Heart left ventricle (tissue), 16 donors: ENCODE data around the gene ESRP2. TPM values are rescaled to one million over a fixed set of nuclear protein-coding genes. Genes with fewer than 3 reads are reported as not detected.
A peak's percentile ranks its signal among the peaks of the same experiment; 100 is the strongest.

ENCODE experiments used
- ATAC-seq, 4 donors: fragments of 200-7000 bp; cut with Tn5 transposase; one replicate each; pipeline ENCODE4 v1.9.1; 2020 to 2022; ENCODE audit warnings: moderate library complexity in 4 of 4, mild to moderate bottlenecking in 3 of 4, moderate number of reproducible peaks in 1 of 4
- DNase-seq, 5 donors: peaks; one replicate each; pipeline ENCODE4 v3.0.0-alpha.2; 2020
- H3K27ac ChIP-seq, 12 donors: fragments of 200-600 bp; sonication (generic) in 4 of 12; one replicate each; pipeline versions ENCODE4 v1.5.0 to v1.8.0; 2016 to 2022; ENCODE audit warnings: mild to moderate bottlenecking in 2 of 12
- H3K27me3 ChIP-seq, 9 donors: fragments of 200-600 bp; sonication (generic) in 2 of 9; one replicate each; pipeline versions ENCODE4 v1.5.1 to v1.8.0; 2016 to 2022; ENCODE audit warnings: mild to moderate bottlenecking in 3 of 9
- H3K36me3 ChIP-seq, 9 donors: fragments of 200-600 bp; sonication (generic) in 2 of 9; one replicate each; pipeline versions ENCODE4 v1.5.0 to v1.8.0; 2018 to 2022; ENCODE audit warnings: mild to moderate bottlenecking in 2 of 9
- H3K4me1 ChIP-seq, 12 donors: fragments of 200-600 bp; sonication (generic) in 4 of 12; one replicate each; pipeline versions ENCODE4 v1.5.0 to v1.8.0; 2016 to 2022; ENCODE audit warnings: mild to moderate bottlenecking in 3 of 12
- H3K4me3 ChIP-seq, 12 donors: fragments of 200-600 bp; sonication (generic) in 4 of 12; one replicate each; pipeline versions ENCODE4 v1.5.0 to v1.8.0; 2017 to 2022; ENCODE audit warnings: mild to moderate bottlenecking in 9 of 12, moderate library complexity in 4 of 12
- H3K9me3 ChIP-seq, 12 donors: fragments of 200-600 bp; sonication (generic) in 4 of 12; one replicate each; pipeline versions ENCODE4 v1.5.0 to v1.8.0; 2016 to 2022; ENCODE audit warnings: mild to moderate bottlenecking in 1 of 12
- POLR2A ChIP-seq, 2 donors: fragments of 450-650 bp; IDR thresholded peaks; one replicate each; pipeline ENCODE4 v1.6.1; 2017; ENCODE audit warnings: antibody characterized with exemption in 2 of 2, mild to moderate bottlenecking in 2 of 2, moderate library complexity in 2 of 2
- WGBS, 4 donors: extraction: QIAGEN DNeasy Blood & Tissue Kit in 2 of 4; methylation state at CpG; one replicate each; pipeline versions ENCODE4 v1.1.5 to v1.1.7; 2013 to 2018; 5-methylcytosine and 5-hydroxymethylcytosine counted together
- intact Hi-C, 10 donors: fragments of 100-400 bp; cut with DNase I; formaldehyde crosslinking; loops; one replicate each; pipeline versions ENCODE4 v1.11.1 to v1.14.2; 2022
- polyA plus RNA-seq, 2 donors: library from polyadenylated mRNA; stranded (reverse); fragments of 200-250 nt; gene quantifications; one replicate each; pipeline ENCODE4 v1.2.3, GENCODE V29; 2013
- total RNA-seq, 9 donors: library from RNA; depleted of rRNA in 2 of 9; stranded (reverse); fragments of >200 nt in 2 of 9; fragmentation: NEBNext Ultra II Directional in 3 of 9; extraction: Animal tissue kit (Norgen Biotek cat#: 25700) in 3 of 9; gene quantifications; one replicate each; pipeline versions ENCODE4 v1.1.0 to v1.2.4, GENCODE V29; 2016 to 2023
- TF ChIP-seq, protein P1 (sequence below), 12 donors: fragments of 200-600 bp; sonication (generic) in 4 of 12; IDR thresholded peaks; one replicate each; pipeline versions ENCODE4 v1.5.0 to v1.8.0; 2018 to 2022; ENCODE audit warnings: antibody characterized with exemption in 12 of 12, mild to moderate bottlenecking in 5 of 12
- donor health status: ischemic (EF 13 %, LVEDD 7.1; RV severe dilation, severe dysfunction).
- donor health status: healthy with polysubstance abuse.
- donor health status: DM: no; HTN: yes; CAD: no.
- donor health status: DM: no; HTN: no; CAD: no.
- donor health status: ischemic (EF 25% LVEDD 6.9; RV normal size, moderate dysfunction).
- donor health status: ischemic (EF 25% LVEDD 5.7; RV mildly dilated, moderate dysfunction).
- donor health status: healthy.
- donor health status: DM: yes; HTN: yes; CAD: no.
- donor health status: ischemic (EF 35%, LVEDD 5.7; RV mildly dilated, moderate dysfunction).
- donor health status: nonischemic (EF 11% LVEDD 7.7; RV severe dilation, severe dysfunction).
- donor health status: DM: yes; HTN: yes; CAD: no.
- donor health status: PGD.
- donor health status: ischemic (EF 29% LVEDD 5.4; RV normal size, mild dysfunction).
- donor health status: nonischemic (EF 23%, LVEDD 6.1; RV moderate dilation, normal function).

The ESRP2 gene
- total and polyA plus RNA-seq, 11 donors: 0.15 to 1.9 (median 0.45) TPM; not detected in 1

DNA sequence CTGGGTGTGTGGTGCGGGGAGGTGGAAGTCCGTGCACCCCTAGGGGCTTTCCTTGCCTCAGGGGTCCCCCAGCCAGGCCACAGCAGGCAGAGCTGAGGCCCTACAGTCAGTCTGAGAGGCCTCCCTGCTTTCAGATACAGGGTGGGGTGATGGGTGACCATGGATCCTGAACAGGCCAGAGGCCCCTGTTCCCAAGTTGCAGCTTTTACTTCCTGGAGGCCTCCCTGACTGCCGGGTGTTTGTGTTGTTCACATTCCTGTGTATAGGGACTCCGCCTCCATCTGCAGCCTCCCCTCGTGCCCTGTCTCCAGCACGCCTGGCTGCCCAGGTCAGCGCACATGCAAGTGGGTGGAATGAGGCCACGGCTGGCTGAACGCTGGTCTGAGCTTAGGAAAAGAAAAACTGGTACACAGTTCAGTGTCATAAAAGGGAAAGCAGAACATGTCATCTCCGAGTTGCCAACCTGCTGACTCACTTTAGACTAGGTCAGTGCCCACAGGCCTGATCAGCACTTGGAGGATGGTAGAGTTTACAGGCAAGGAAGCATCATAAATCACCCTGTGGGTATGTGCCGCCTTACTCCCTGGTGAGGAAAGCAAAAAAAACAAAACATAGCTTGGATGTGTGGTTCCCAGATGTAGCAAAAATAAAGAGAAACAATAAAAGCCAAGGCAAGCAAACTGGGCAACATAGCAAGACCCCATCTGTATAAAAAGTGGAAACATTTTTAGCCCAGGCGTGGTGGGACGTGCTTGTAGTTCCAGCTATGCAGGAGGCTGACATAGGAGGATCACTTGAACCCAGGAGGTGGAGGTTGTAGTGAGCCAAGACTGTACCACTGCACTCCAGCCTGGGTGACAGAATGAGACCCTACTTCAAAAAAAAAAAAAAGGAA lies 22.2 kb upstream of the ESRP2 start:
- H3K27me3 ChIP-seq: no peaks in the 10 kb centered on the region
- intact Hi-C loops: no loop called here
- 63 to 69% (median 66%) methylated on average over 13 of the region's 13 CpGs for WGBS, 4 donors

GRCh38 chr16:68257251-68257905 lies 21.5 kb upstream of the ESRP2 start:
- no peak overlapping the region for H3K4me3 ChIP-seq
- H3K27me3 ChIP-seq: no peaks in the 10 kb centered on the region
- WGBS, 4 donors: 65 to 84% (median 78%) methylated on average over 5 to 6 of the region's 6 CpGs
- ATAC-seq: peak in 1 of 4 donors; percentile 3
- TF ChIP-seq, protein P1, sequence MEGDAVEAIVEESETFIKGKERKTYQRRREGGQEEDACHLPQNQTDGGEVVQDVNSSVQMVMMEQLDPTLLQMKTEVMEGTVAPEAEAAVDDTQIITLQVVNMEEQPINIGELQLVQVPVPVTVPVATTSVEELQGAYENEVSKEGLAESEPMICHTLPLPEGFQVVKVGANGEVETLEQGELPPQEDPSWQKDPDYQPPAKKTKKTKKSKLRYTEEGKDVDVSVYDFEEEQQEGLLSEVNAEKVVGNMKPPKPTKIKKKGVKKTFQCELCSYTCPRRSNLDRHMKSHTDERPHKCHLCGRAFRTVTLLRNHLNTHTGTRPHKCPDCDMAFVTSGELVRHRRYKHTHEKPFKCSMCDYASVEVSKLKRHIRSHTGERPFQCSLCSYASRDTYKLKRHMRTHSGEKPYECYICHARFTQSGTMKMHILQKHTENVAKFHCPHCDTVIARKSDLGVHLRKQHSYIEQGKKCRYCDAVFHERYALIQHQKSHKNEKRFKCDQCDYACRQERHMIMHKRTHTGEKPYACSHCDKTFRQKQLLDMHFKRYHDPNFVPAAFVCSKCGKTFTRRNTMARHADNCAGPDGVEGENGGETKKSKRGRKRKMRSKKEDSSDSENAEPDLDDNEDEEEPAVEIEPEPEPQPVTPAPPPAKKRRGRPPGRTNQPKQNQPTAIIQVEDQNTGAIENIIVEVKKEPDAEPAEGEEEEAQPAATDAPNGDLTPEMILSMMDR (IDR thresholded peaks at IDR 0.05): no peak
- TF ChIP-seq POLR2A (IDR thresholded peaks at IDR 0.05): no peak
- peak overlapping the region in 11 of 12 donors; percentile 63 to 90 (median 70) for H3K27ac ChIP-seq
- no peaks in the 10 kb centered on the region for H3K9me3 ChIP-seq
- H3K4me1 ChIP-seq: peaks cover 4 to 83% (median 34%) of the 10 kb centered on the region in 12 donors
- no peak for DNase-seq
- H3K36me3 ChIP-seq: peaks cover 0 to 89% (median 77%) of the 10 kb centered on the region in 9 donors
- intact Hi-C loops: no loop called here

More for the DNA sequence above, 22.2 kb upstream of the ESRP2 start:
- Histone ChIP-seq H3K9me3 (no peaks in the 10 kb centered on the region), H3K4me3 (no peak overlapping the region), H3K27ac (peak overlapping the region; percentile 9 to 90 (median 70)), H3K36me3 (peaks cover 0 to 81% (median 71%) of the 10 kb centered on the region in 9 donors), H3K4me1 (peaks cover 0 to 75% (median 27%) of the 10 kb centered on the region in 12 donors)
- DNase-seq: peak in 1 of 5 donors; percentile 52
- no peak for TF ChIP-seq POLR2A (IDR thresholded peaks at IDR 0.05)
- TF ChIP-seq, protein P1 (IDR thresholded peaks at IDR 0.05): no peak
- peak; percentile 30 to 65 (median 60) for ATAC-seq

- intact Hi-C loops: no loop called here
- H3K4me1 ChIP-seq: peaks cover 4 to 82% (median 36%) of the 10 kb centered on the region in 12 donors
- TF ChIP-seq, protein P1 (IDR thresholded peaks at IDR 0.05): no peak
- no peak for TF ChIP-seq POLR2A (IDR thresholded peaks at IDR 0.05)
- H3K9me3 ChIP-seq: no peaks in the 10 kb centered on the region
- no peak overlapping the region for H3K4me3 ChIP-seq
- H3K27ac ChIP-seq: peak overlapping the region in 10 of 12 donors; percentile 0 to 97 (median 79)
- no peaks in the 10 kb centered on the region for H3K27me3 ChIP-seq
- ATAC-seq (no peak), DNase-seq (no peak)
- WGBS, 4 donors: 88 to 92% (median 91%) methylated on average over 14 to 18 of the region's 18 CpGs
- H3K36me3 ChIP-seq: peaks cover 0 to 99% (median 80%) of the 10 kb centered on the region in 9 donors
Measured at GRCh38 chr16:68255712-68256111, 19.8 kb upstream of the ESRP2 start.

GRCh38 chr16:68253721-68254120 lies 17.8 kb upstream of the ESRP2 start:
- H3K36me3 ChIP-seq: peaks cover 0 to 98% (median 77%) of the 10 kb centered on the region in 9 donors
- WGBS, 4 donors: 80 to 90% (median 82%) methylated on average over 4 of the region's 4 CpGs
- TF ChIP-seq POLR2A (IDR thresholded peaks at IDR 0.05): no peak
- TF ChIP-seq, protein P1 (IDR thresholded peaks at IDR 0.05): no peak
- H3K9me3 ChIP-seq: no peaks in the 10 kb centered on the region
- no peak for DNase-seq
- intact Hi-C loops: no loop called here
- H3K4me1 ChIP-seq: peaks cover 4 to 81% (median 39%) of the 10 kb centered on the region in 12 donors
- H3K27me3 ChIP-seq: no peaks in the 10 kb centered on the region
- H3K4me3 ChIP-seq: no peak overlapping the region
- ATAC-seq: no peak
- peak overlapping the region in 11 of 12 donors; percentile 79 to 97 (median 89) for H3K27ac ChIP-seq
